ENCODE results near the gene LCK.

DNA sequence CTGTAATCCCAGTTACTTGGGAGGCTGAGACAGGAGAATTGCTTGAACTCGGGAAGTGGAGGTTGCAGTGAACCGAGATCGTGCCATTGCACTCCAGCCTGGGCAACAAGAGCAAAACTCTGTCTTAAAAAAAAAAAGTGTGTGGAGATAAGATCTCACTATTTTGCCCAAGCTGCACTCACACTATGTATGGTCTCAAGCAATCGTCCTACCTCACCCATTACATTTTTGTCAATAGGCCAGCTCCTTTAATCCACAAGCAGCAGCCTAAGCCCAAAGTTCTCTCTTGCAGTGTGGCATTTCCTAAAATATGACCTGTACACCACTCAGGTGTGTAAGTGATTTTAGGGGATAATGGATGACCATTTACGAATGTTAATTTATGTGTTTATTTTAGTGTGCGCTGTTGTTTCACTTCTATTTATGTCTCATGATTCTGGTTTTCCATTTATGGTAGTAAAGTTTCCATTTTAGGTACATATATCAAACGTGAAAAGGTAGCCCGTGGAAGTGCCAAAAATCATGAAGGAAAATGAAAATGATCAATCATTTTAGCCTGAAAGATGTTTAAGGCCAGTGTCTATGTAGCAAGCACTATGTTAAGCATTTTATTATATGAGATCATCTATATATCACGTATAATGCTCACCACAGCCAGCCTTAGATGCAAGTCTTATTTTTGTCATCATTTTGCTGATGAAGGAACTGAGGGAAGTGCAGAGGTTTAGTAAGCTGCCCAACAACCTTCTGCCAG lies 5.6 kb downstream of the LCK start:
- no peak for TF ChIP-seq BRCA1 (IDR thresholded peaks at IDR 0.05; ENCODE audit: low read depth, low read length)
- TF ChIP-seq, protein P1, sequence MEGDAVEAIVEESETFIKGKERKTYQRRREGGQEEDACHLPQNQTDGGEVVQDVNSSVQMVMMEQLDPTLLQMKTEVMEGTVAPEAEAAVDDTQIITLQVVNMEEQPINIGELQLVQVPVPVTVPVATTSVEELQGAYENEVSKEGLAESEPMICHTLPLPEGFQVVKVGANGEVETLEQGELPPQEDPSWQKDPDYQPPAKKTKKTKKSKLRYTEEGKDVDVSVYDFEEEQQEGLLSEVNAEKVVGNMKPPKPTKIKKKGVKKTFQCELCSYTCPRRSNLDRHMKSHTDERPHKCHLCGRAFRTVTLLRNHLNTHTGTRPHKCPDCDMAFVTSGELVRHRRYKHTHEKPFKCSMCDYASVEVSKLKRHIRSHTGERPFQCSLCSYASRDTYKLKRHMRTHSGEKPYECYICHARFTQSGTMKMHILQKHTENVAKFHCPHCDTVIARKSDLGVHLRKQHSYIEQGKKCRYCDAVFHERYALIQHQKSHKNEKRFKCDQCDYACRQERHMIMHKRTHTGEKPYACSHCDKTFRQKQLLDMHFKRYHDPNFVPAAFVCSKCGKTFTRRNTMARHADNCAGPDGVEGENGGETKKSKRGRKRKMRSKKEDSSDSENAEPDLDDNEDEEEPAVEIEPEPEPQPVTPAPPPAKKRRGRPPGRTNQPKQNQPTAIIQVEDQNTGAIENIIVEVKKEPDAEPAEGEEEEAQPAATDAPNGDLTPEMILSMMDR (IDR thresholded peaks at IDR 0.05; ENCODE audit: control extremely low read depth in 1 of 3, insufficient read depth in 1 of 3, low read depth in 1 of 3, low read length in 3 of 3): no peak
- TF ChIP-seq, protein P2, sequence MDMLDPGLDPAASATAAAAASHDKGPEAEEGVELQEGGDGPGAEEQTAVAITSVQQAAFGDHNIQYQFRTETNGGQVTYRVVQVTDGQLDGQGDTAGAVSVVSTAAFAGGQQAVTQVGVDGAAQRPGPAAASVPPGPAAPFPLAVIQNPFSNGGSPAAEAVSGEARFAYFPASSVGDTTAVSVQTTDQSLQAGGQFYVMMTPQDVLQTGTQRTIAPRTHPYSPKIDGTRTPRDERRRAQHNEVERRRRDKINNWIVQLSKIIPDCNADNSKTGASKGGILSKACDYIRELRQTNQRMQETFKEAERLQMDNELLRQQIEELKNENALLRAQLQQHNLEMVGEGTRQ (IDR thresholded peaks at IDR 0.05; ENCODE audit: low read length): no peak
- TF ChIP-seq SIN3A (conservative IDR thresholded peaks at IDR 0.05 in 1 of 2, IDR thresholded peaks at IDR 0.05 in 1 of 2; ENCODE audit: low read depth in 1 of 2, low read length in 2 of 2): no peak
- no peak for TF ChIP-seq EZH2 (IDR thresholded peaks at IDR 0.05; ENCODE audit: low read depth, low read length, severe bottlenecking)
